Panc1 (cell line): ENCODE results near the gene BBX. TPM values are rescaled to one million over a fixed set of nuclear protein-coding genes. Genes with fewer than 3 reads are reported as not detected.

Experiments
- ATAC-seq: fragments of 200-7000 bp; cut with Tn5 transposase; 2 replicates; pipeline ENCODE4 v1.9.1; 2020; ENCODE audit warnings: mild to moderate bottlenecking, moderate library complexity
- BruUV-seq: library from RNA; stranded (reverse); fragments of 400-500 nt; replicated peaks from 2 replicates; lab custom pipeline; 2021; lab: Mats Ljungman, UMichigan
- CTCF ChIA-PET: fragments of 300-600 bp; sonication (Branson Sonifier 250); formaldehyde crosslinking; loops from one replicate; lab custom pipeline; 2022; ENCODE audit warnings: antibody characterized with exemption; lab: Charles Lee
- POLR2A ChIA-PET: fragments of 300-600 bp; sonication (Branson Sonifier 250); formaldehyde crosslinking; loops from one replicate; lab custom pipeline; 2022; ENCODE audit warnings: antibody characterized with exemption; lab: Charles Lee
- DNase-seq: peaks from one replicate; pipeline ENCODE4 v3.0.0-alpha.2; 2010; ENCODE audit warnings: low read depth, low spot score
- H3K27ac ChIP-seq: 2 replicates; pipeline ENCODE4 v1.5.1; 2011; ENCODE audit warnings: mild to moderate bottlenecking, low read length, inconsistent platforms
- H3K27me3 ChIP-seq: fragments of 200-500 bp; sonication (Bioruptor generic); 2 replicates; pipeline ENCODE4 v1.6.0; 2014; ENCODE audit warnings: low read length, inconsistent platforms; ENCODE audit not compliant: control insufficient read depth, insufficient read depth
- H3K36me3 ChIP-seq: fragments of 200-500 bp; sonication (Bioruptor generic); 2 replicates; pipeline ENCODE4 v1.5.1; 2014; ENCODE audit warnings: inconsistent platforms, mild to moderate bottlenecking, low read length, moderate library complexity; ENCODE audit not compliant: control insufficient read depth, insufficient read depth
- H3K4me1 ChIP-seq: 2 replicates; pipeline ENCODE4 v1.5.1; 2011; ENCODE audit warnings: inconsistent platforms, mild to moderate bottlenecking, low read length, moderate library complexity; ENCODE audit not compliant: control insufficient read depth, insufficient read depth
- H3K4me3 ChIP-seq, 2 experiments: 2 replicates each; pipeline ENCODE4 v1.5.1; 2011 to 2012; ENCODE audit warnings: low read depth in 2 of 2, low read length in 2 of 2, mild to moderate bottlenecking in 2 of 2, inconsistent platforms in 1 of 2, moderate library complexity in 1 of 2
- H3K9me3 ChIP-seq: fragments of 200-500 bp; sonication (Bioruptor generic); 2 replicates; pipeline ENCODE4 v1.5.1; 2014; ENCODE audit warnings: low read depth, mild to moderate bottlenecking, inconsistent platforms, low read length, moderate library complexity; ENCODE audit not compliant: control insufficient read depth, insufficient read depth
- CTCF ChIP-seq: fragments of 450-650 bp; IDR thresholded peaks from 2 replicates; pipeline ENCODE4 v1.5.1; 2017; ENCODE audit warnings: mild to moderate bottlenecking
- POLR2AphosphoS5 ChIP-seq: IDR thresholded peaks from 2 replicates; pipeline ENCODE4 v1.6.1; 2012; ENCODE audit warnings: mild to moderate bottlenecking, low read depth, low read length, moderate library complexity
- REST ChIP-seq, 2 experiments: IDR thresholded peaks; 2 replicates each; pipeline ENCODE4 v1.6.1; 2011 to 2012; ENCODE audit warnings: low read depth in 2 of 2, control low read depth in 1 of 2, low read length in 1 of 2, mild to moderate bottlenecking in 1 of 2, moderate library complexity in 1 of 2; ENCODE audit not compliant: insufficient read depth in 1 of 2
- SIN3A ChIP-seq: IDR thresholded peaks from 2 replicates; pipeline ENCODE4 v1.6.1; 2012; ENCODE audit warnings: low read depth, mild to moderate bottlenecking, low read length, moderate library complexity, borderline replicate concordance; ENCODE audit not compliant: insufficient read depth
- TCF7L2 ChIP-seq: IDR thresholded peaks from 2 replicates; pipeline ENCODE4 v1.6.1; 2011; ENCODE audit warnings: mild to moderate bottlenecking, low read depth, low read length, inconsistent platforms
- in situ Hi-C: cut with HindIII; loops from 2 replicates; pipeline ENCODE4 v1.10.0; 2016; ENCODE audit warnings: low sequenced_read_pairs, low pct_unique_long_range_greater_than_20kb
- intact Hi-C: fragments of 100-400 bp; cut with micrococcal nuclease; formaldehyde crosslinking; loops from one replicate; pipeline ENCODE4 v1.10.0; 2022; ENCODE audit not compliant: unreplicated experiment
- total RNA-seq: library from RNA; stranded (reverse); gene quantifications from one replicate; pipeline ENCODE4 v1.2.1, GENCODE V29; 2021; ENCODE audit not compliant: unreplicated experiment

The BBX gene
- total RNA-seq, 1 experiment from 2014 or later: 28.5 TPM

- intact Hi-C loops: no loop called here
- ATAC-seq: no peak
- no TSS peak for BruUV-seq
- TF ChIP-seq POLR2AphosphoS5 (no peak), CTCF (no peak), REST (IDR thresholded peaks at IDR 0.05; ENCODE audit: insufficient read depth in 1 of 2, low read depth in 2 of 2, low read length in 1 of 2) (no peak), SIN3A (no peak), TCF7L2 (no peak)
- POLR2A ChIA-PET: interaction anchor here (0.7 kb wide), 1 partner anchor 375 kb away, joined by 3 read pairs; no protein-coding TSS in a partner anchor
- no peaks in the 10 kb centered on the region for H3K36me3 ChIP-seq
- H3K9me3 ChIP-seq: no peaks in the 10 kb centered on the region
- H3K27me3 ChIP-seq: no peaks in the 10 kb centered on the region
- no peak overlapping the region for H3K4me3 ChIP-seq
- H3K4me1 ChIP-seq: no peaks in the 10 kb centered on the region
- in situ Hi-C loops: no loop called here
- no peak for DNase-seq
- CTCF ChIA-PET: no interaction called here
- H3K27ac ChIP-seq: no peak overlapping the region
These were observed 283.8 kb downstream of the BBX start for GRCh38 chr3:107806536-107806935.

GRCh38 chr3:107810171-107811071 lies 287.7 kb downstream of the BBX start:
- Histone ChIP-seq H3K9me3 (no peaks in the 10 kb centered on the region), H3K36me3 (no peaks in the 10 kb centered on the region), H3K27ac (no peak overlapping the region), H3K4me3 (no peak overlapping the region), H3K27me3 (no peaks in the 10 kb centered on the region), H3K4me1 (no peaks in the 10 kb centered on the region)
- no TSS peak for BruUV-seq
- in situ Hi-C loops (no loop called here), intact Hi-C loops (no loop called here)
- CTCF ChIA-PET: no interaction called here
- TF ChIP-seq TCF7L2 (no peak), SIN3A (no peak), CTCF (no peak)
- ATAC-seq (no peak), DNase-seq (no peak)
- POLR2A ChIA-PET: no interaction called here
